K562 (cell line): Measurements from ENCODE around the gene UBAC2.

Experiments
- EZH2 ChIP-seq: IDR thresholded peaks from 2 replicates; pipeline ENCODE4 v1.6.1; 2012; ENCODE audit warnings: low read depth, mild to moderate bottlenecking, inconsistent platforms, low read length, borderline replicate concordance
- FIP1L1 ChIP-seq: fragments of 200-400 bp; formaldehyde crosslinking; IDR thresholded peaks from 2 replicates; pipeline ENCODE4 v1.6.1; 2018; ENCODE audit warnings: mild to moderate bottlenecking, low read depth, low read length; ENCODE audit not compliant: poor library complexity, severe bottlenecking
- MEF2A ChIP-seq: IDR thresholded peaks from 2 replicates; pipeline ENCODE4 v1.6.1; 2011; ENCODE audit warnings: low read depth, mild to moderate bottlenecking, low read length, moderate library complexity; ENCODE audit not compliant: control insufficient read depth
- NBN ChIP-seq: fragments of 450-650 bp; IDR thresholded peaks from 2 replicates; pipeline ENCODE4 v1.6.1; 2016; ENCODE audit warnings: low read depth, mild to moderate bottlenecking
- NR3C1 ChIP-seq: sonication (generic); formaldehyde crosslinking; IDR thresholded peaks from 2 replicates; pipeline ENCODE4 v1.8.1; 2022; ENCODE audit warnings: missing genetic modification reagents
- POLR2AphosphoS5 ChIP-seq: IDR thresholded peaks from 2 replicates; pipeline ENCODE4 v1.6.1; 2011; ENCODE audit warnings: mild to moderate bottlenecking, low read depth, low read length, moderate library complexity; ENCODE audit not compliant: control insufficient read depth, insufficient read depth
- SPI1 ChIP-seq: IDR thresholded peaks from 2 replicates; pipeline ENCODE4 v1.6.1; 2011; ENCODE audit warnings: low read depth, low read length, control low read depth, borderline replicate concordance
- TRIM28 ChIP-seq: fragments of 450-650 bp; IDR thresholded peaks from 2 replicates; pipeline ENCODE4 v1.6.1; 2017
- ZNF282 ChIP-seq: sonication (generic); formaldehyde crosslinking; IDR thresholded peaks from 2 replicates; pipeline ENCODE4 v1.8.1; 2023; ENCODE audit warnings: missing genetic modification reagents
- TF ChIP-seq, protein P1 (sequence below): IDR thresholded peaks from 2 replicates; pipeline ENCODE4 v1.6.1; 2016; ENCODE audit warnings: missing genetic modification characterization, missing compliant biosample characterization

DNA sequence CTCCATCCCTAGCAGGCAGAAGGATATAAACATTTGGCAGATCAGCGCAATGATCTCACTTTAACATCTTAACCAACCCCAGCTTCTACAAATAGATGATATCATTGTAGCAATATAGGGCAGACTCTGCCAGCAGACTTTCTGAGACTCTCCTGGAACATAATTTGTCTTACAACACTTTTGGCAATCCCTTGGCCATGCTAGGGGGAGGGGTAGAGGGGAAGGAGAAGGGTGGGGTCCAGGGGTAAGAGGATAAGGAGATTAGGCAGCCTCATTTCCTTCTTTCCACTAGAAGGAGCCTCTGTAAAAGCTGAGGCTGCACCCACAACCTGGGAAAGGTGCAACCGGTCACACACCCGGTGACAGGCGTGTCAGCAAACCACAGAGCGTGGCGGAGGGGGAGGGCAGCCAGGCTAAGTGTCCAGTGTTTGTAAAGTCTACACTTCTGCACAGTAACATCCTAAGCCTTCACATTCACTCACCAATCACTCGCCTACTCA, 8.7 kb upstream of the UBAC2 start:
- TF ChIP-seq, protein P1, sequence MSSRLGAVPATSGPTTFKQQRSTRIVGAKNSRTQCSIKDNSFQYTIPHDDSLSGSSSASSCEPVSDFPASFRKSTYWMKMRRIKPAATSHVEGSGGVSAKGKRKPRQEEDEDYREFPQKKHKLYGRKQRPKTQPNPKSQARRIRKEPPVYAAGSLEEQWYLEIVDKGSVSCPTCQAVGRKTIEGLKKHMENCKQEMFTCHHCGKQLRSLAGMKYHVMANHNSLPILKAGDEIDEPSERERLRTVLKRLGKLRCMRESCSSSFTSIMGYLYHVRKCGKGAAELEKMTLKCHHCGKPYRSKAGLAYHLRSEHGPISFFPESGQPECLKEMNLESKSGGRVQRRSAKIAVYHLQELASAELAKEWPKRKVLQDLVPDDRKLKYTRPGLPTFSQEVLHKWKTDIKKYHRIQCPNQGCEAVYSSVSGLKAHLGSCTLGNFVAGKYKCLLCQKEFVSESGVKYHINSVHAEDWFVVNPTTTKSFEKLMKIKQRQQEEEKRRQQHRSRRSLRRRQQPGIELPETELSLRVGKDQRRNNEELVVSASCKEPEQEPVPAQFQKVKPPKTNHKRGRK: no peak
- TF ChIP-seq EZH2 (no peak), NR3C1 (CRISPR knock-in tag) (no peak), NBN (no peak), FIP1L1 (no peak), ZNF282 (CRISPR knock-in tag) (no peak), SPI1 (no peak), POLR2AphosphoS5 (no peak), MEF2A (no peak), TRIM28 (no peak)
